Erythroblast (primary cell): ENCODE results near the gene NBEA.
"Not testable (repeated sequence)": the region's sequence is repeated elsewhere in the genome, so short reads cannot be mapped to it uniquely, and the experiment has no call there.

Experiments
- DNase-seq, 2 experiments: peaks; one replicate each; lab custom pipeline; 2025; lab: John Stamatoyannopoulos, UW
- GATA1 ChIP-seq: IDR thresholded peaks from 2 replicates; pipeline ENCODE4 v1.6.1; 2011; ENCODE audit warnings: low read depth, mild to moderate bottlenecking, control low read depth, low read length, moderate library complexity
- POLR2A ChIP-seq: IDR thresholded peaks from 2 replicates; pipeline ENCODE4 v1.6.1; 2011; ENCODE audit warnings: mild to moderate bottlenecking, low read length

The NBEA gene

DNA sequence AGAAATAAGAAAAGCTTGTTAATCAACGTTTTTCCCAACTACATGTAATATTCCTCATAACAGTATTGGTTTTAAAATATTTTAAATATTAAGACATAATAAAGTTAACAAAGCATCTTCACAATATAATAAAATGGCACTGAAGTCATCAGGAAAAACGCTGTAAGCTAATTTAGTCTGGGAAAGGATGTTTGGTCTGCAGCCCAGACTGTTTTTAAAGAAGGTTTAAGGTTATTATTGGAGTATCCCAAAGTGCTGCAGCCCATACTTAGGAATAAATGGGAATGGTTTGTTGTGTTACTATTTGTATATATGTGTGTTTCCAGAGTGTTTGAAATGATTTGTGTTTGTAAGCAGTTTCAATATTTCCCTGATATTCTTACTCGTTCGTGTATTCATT is 727.3 kb downstream of the NBEA start:
- DNase-seq = no peak
- no peak for TF ChIP-seq GATA1
- TF ChIP-seq POLR2A = no peak

DNA sequence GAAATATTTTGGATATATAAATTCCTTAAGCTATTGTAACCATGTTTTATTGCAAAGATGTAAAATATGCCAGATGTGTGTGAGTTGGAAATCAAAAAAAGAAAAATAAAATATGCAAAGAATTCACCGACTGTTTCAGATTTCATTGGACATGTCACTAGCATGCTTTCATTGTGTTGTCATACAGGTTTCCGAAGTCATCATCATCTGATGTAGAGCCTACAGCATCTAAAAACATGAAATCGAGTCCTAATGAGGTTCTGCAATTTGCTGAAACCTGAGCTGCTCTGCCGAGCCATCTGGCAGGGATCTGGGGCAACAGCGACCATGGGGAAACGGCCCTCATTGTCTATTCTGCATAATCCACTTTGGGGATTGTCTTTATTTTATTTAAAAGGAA is 730.5 kb downstream of the NBEA start:
- TF ChIP-seq GATA1 = no peak
- no peak for TF ChIP-seq POLR2A
- no peak for DNase-seq

DNA sequence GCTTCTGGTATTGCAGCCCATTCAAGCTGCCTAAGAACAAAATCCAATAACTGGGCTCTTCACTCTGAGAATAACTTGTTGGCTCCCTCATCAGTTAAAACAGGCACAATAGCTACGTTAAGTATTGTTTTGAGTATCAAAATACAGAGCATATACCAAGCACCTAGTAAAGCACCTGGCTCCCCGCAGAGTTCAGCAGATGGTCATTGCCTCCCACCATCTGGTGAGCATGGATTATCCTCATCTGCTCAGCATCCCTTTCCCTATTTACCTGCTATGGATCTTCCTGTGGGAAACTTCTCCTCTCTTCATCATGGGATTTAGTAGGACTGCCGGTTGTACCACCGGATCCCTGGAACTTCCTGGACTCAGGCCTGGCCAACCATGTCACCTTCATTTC is 733.6 kb downstream of the NBEA start:
- no peak for DNase-seq
- no peak for TF ChIP-seq GATA1
- no peak for TF ChIP-seq POLR2A

DNA sequence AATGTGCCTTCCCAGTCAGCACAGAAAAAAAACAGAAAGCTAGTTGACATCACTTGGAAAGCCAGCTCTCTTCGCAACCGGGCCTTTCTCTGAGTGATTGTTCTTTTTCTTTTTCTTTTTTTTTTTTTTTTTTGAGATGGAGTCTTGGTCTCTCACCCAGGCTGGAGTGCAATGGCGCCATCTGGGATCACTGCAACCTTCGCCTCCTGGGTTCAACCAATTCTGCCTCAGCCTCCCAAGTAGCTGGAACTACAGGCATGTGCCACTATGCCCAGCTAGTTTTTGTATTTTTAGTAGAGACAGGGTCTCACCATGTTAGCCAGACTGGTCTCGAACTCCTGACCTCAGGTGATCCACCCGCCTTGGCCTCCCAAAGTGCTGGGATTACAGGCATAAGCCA is 735.8 kb downstream of the NBEA start:
- DNase-seq = not testable (repeated sequence)

DNA sequence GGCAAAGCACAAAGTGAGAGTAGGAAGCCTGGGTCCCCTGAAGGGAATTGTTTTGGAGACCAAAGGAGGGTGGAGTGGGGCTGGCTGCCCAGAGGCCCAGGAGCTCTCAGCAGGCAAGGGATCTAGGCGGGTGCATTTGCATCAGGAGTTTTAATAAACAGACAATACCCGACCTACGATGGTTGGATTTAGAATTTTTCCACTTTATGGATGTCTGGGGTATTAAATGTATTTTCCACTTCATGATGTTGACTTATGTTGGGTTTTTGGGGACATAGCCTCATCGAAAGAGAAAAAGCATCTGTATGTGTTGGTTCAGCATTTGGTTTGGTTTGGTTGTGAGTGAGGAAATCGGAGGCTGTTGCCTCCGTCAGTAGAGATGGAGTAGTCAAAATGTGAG is 739.6 kb downstream of the NBEA start:
- no peak for TF ChIP-seq GATA1
- TF ChIP-seq POLR2A = no peak

DNA sequence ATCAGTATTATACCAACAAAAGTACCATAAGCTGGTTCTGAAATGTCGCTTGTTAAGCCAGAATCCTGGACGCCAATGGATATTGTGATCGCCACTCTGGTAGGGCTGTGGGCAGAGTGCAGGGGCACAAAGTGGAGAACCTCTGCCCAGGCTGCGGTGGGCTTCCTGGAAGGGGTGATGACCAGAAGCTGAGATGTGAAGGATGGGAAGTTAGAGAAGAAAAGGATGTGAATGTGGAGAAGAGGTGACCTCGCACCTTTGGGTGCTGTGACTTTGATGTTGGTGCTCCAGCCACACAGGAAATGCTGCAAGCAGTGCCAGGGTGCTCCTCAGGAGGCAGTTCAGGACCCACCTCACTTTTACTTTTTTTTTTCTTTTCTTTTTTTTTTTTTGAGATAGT is 742.4 kb downstream of the NBEA start:
- no peak for DNase-seq
- no peak for TF ChIP-seq GATA1
- no peak for TF ChIP-seq POLR2A

More for the DNA sequence above, 739.6 kb downstream of the NBEA start:
- no peak for DNase-seq

DNA sequence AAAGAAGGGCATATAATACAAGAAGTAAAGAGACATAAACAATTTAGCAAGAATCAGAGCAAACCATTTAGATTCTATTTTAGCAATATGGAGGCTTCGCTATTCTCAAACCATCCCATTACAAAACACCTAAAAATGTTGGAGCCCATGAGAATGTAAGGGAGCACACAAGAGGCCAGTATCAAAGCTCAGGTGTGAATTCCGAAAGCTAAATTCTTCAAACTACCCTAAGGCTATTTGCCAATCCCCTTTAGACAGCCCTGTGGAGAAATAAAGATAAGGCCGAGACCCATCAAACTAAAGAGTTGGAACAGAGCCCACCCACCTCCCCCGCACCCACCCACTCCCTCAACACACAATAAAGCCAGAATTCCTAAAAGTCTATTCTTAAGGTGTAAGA is 745.3 kb downstream of the NBEA start:
- TF ChIP-seq GATA1 (no peak), POLR2A (no peak)
- no peak for DNase-seq

DNA sequence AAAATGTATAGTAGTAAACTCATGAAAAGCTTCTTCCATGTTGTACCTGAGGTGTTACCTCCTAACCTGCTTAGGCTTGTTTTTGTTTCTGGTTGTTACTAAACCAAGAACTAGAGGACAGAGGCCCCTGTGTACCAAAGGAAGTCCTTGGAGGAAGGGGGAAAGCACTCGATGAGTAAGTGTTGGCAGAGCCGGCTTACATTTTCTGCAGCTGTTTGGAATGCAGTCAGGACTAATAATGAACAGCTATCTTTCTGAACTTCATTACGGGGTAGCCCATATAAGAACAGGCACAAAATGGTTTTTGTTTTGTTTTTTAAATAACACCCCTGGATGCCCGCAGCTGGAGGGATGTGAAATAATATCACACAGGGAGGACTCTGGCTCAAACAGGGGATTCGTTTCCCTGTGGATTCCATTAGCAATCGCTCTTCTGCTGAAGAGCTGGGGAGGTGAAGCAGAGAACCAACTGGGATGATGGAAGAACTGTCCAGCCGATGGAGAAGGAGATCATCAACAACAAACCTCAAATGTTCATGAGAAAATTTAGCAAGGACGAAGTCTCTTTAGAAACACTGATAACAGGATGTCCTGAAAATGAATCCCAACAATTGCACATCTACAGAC is 748.6 kb downstream of the NBEA start:
- TF ChIP-seq POLR2A (no peak), GATA1 (no peak)
- no peak for DNase-seq

DNA sequence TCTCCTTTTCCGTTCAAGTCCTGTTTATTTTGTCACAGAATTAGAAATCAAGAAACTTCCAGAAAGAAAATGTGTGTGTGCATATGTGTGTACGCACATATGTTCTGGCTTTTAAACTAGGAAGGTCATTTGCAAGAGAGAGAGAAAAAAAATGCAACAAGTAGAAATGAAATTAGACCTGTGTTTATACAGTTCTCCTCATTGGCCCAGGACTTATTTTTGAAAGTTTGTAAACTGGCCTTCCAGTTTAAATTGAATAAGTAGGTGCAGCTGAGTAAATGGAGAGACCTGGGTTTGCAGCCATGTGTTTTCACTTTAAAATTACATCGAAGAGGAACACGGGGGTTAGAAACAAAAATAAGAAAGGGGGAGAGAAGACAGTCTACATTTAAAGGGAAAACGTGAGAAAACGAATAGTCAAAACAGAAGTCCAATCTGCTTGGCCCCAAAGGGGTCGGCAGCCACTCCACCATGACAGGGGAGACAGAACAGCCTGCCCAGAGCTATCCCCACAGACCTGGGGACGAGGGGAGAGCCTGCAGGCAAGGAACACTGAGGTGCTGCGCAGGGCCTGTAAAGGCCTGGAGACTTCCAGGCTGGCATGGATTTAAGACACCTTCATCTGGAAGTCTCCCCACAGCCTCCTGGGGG is 751.2 kb downstream of the NBEA start:
- no peak for DNase-seq

DNA sequence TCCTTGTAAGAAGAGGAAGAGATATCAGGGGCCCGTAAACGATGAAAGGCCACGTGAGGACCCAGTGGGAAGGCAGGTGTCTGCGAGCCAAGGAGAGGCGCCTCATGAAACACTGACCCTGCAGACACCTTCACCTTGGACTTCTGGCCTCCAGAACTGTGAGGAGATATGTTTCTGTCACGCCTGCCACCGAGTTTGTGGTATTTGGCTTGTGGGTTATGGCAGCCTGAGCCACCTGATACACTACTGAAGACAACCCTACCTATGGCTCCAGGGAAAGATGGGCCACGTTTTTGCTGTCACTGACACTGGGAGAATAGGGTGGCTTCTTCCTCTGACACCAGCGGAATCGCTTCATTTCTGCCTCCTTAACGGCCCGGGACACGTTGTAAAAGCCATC is 752.0 kb downstream of the NBEA start:
- TF ChIP-seq GATA1 (no peak), POLR2A (no peak)
- no peak for DNase-seq

More for the DNA sequence above, 751.2 kb downstream of the NBEA start:
- TF ChIP-seq GATA1 (no peak), POLR2A (no peak)

DNA sequence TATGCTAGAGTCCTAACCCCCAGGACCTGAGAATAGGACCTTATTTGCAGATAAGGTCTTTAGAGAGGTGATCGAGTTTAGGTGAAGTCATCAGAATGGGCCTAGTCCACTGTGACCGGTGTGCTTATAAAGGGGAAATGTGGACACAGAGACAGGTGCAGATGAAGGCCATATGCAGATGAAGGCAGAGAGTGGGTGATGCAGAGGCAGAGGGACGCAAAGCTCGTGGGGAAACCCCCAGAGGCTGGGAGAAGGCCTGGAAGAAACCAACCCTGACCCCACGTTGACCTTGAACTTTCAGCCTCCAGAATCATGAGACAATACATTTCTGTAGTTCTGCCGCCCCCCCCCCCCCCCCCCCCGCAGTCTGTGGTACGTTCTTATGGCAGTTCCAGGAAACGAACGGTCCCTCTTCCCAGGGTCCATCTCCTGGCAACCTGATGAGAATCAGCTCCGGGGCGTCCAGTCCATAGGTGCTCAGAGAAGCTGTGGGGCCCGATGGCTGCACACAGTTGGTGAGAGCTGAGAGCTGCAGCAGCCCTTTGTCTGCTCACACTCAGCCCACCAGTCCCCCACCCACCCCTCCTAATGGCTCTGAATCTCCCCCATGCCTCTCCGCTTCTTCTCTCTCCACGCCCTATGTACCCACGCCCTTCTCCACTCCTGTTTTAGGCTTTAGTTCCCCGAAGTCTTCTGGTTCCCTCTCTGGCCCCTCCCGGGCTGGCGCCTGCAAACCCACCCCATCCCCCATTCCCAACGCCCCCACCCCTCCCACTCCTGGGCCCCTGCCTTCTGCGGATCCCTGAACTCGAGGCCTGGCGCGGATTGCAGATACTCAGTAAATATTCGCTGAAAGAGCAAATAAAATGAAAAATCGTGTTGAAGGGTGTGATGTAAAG is 752.7 kb downstream of the NBEA start:
- TF ChIP-seq POLR2A (no peak), GATA1 (no peak)
- no peak for DNase-seq

DNA sequence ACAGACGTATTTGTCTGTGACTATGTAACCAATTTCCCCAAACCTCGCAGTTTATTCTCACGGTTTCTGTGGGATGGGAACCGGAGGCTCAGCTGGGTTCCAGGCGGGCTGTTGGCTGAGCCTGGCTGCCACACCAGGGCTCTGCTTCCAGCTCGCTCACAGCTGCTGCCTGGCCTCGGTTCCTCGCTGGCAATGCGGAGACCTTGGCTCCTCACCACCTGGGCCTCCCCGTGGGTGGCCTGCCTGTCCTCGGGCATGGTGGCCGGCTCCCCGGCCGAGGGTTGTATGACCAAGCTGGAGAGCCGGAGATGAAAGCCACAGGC is 753.3 kb downstream of the NBEA start:
- TF ChIP-seq POLR2A (no peak), GATA1 (no peak)

DNA sequence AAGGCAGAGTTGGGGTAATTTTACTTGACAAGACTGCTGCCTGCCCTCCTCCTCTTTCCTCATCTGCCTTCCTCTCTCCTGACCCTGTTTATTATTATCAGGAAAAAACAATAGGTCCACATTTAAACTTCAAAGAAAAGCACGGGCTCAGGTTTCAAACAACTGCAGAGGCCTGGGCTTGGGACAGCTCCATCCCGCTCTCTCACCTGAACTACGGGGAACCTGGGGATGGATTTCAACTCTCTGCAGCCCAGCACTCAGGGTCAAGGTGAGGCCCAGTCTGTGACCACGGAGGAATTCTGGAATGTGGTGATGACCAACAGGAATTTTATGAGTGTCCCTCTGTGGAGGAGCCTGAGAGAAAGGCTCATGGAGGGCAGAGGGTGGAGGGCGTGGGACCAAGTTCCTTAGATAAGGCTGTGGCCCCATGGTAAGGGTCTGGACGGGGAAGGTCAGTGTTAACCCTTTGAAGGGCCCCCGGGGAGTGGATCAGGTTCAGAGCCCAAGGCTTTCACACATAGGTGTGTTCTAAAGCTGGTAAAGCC is 755.2 kb downstream of the NBEA start:
- DNase-seq = no peak

More for the DNA sequence above, 753.3 kb downstream of the NBEA start:
- DNase-seq = no peak

DNA sequence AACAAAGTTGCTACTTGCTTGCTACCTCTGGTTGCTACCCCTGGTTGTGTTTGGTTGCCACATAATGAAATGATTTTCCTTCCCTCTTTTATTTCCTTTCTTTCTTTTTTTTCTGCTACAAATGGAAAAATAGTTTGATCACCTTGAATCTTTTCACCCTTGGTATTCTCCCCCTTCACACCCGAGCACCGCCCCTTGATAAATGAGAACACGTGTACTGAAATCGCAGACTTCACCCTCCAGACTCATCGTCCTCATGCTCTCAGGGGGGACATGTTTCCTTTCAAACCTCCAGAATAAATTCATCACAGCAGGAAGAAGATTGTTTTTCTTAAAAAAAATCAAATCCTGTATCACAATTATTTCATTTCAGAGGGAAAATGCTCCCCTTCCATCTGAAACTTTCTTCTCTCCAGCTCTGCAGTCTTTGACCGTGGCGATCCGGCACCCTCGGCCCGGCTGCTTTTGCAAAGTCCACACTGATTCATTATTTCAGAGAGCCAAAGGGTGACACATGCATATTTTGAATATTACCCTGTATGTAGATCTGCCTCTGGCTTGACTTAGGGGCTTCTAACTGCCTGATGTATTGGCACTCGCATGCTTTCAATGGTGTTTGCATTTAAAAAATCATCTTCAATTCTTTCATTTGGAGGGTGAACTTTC is 757.0 kb downstream of the NBEA start:
- DNase-seq = no peak
- TF ChIP-seq GATA1 (no peak), POLR2A (no peak)

More for the DNA sequence above, 755.2 kb downstream of the NBEA start:
- no peak for TF ChIP-seq GATA1
- TF ChIP-seq POLR2A = no peak
